HK-2 (cell line): Measurements from ENCODE around the gene PMPCB.

Source experiments
- DNase-seq: peaks from one replicate; pipeline ENCODE4 v3.0.0-alpha.2; 2018; ENCODE audit not compliant: unreplicated experiment

Gene PMPCB

GRCh38 chr7:103325744-103326143 lies 28.5 kb downstream of the PMPCB start:
- no peak for DNase-seq

- no peak for DNase-seq
These were observed 39.5 kb downstream of the PMPCB start for GRCh38 chr7:103336761-103337160.

GRCh38 chr7:103338864-103339263 lies 41.6 kb downstream of the PMPCB start:
- DNase-seq: no peak

GRCh38 chr7:103341466-103341865 lies 44.2 kb downstream of the PMPCB start:
- DNase-seq: no peak

GRCh38 chr7:103343332-103343731 lies 46.1 kb downstream of the PMPCB start:
- no peak for DNase-seq

- DNase-seq: peak; percentile 42
These were observed 46.7 kb downstream of the PMPCB start for GRCh38 chr7:103343758-103344452.

- DNase-seq: peak; percentile 85
These were observed 47.4 kb downstream of the PMPCB start, which contains the start of gene DNAJC2 for GRCh38 chr7:103344453-103345149. TSS of gene DNAJC2 (minus strand) at chr7:103344767. CDS start at chr7:103344622, 145 bp downstream.

- DNase-seq: no peak
These were observed 49.2 kb downstream of the PMPCB start for GRCh38 chr7:103346396-103346795.

- DNase-seq: peak; percentile 77
These were observed 50.5 kb downstream of the PMPCB start, which contains the start of gene PSMC2 for GRCh38 chr7:103347507-103348267. TSS of gene PSMC2 (plus strand) at chr7:103347643. CDS start at chr7:103347712, 69 bp downstream.

- no peak for DNase-seq
These were observed 51.2 kb downstream of the PMPCB start for GRCh38 chr7:103348452-103348851.

GRCh38 chr7:103348959-103349358 lies 51.7 kb downstream of the PMPCB start:
- no peak for DNase-seq

GRCh38 chr7:103349805-103350204 lies 52.6 kb downstream of the PMPCB start:
- no peak for DNase-seq
